Measurements from ENCODE around the gene ALDH4A1.
A peak's percentile ranks its signal among the peaks of the same experiment; 100 is the strongest.

ALDH4A1 gene, protein sequence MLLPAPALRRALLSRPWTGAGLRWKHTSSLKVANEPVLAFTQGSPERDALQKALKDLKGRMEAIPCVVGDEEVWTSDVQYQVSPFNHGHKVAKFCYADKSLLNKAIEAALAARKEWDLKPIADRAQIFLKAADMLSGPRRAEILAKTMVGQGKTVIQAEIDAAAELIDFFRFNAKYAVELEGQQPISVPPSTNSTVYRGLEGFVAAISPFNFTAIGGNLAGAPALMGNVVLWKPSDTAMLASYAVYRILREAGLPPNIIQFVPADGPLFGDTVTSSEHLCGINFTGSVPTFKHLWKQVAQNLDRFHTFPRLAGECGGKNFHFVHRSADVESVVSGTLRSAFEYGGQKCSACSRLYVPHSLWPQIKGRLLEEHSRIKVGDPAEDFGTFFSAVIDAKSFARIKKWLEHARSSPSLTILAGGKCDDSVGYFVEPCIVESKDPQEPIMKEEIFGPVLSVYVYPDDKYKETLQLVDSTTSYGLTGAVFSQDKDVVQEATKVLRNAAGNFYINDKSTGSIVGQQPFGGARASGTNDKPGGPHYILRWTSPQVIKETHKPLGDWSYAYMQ

DNA sequence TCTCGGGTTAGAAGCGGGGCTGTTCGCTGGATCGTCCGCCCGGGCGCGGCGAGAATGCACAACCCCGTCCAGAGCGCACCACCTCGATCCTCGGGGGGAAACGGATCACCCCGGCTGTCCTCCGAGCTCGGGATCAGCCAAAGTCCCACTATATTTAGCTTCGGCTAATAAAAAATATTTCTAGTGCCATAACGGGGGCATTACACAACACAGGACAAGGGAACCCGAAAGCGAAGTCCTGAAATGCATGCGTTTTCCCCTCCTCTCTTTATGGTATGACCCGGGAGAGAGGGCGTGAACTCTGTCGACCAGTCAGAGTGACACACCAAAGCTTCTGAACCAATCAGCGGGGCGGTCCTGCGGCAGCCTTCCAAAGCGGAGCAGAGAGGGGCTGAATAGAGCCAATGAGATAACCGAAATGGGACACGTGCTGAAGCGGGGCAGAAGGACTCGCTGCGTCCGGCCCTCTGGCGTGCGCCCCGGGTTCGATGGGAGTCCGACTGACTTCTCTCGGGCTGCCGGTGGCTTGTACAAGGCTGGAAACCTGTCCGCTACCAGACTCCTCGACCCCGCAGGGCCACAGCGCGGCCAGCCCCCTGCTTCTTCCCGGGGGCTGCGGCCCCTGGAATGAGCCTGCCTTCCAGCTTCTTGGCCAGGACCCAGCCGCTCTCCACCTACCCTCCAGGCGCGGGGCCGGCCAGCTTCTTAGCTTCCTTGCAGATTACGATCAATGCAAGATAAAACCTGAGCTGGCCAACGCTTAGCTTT, at the start of gene ALDH4A1:
Gene ALDH4A1 (minus strand): TSS at position 33 of the 768 bp plus-strand sequence. CDS start 32 bp downstream, at position 1.
- DNase-seq = peak; percentile 89

DNA sequence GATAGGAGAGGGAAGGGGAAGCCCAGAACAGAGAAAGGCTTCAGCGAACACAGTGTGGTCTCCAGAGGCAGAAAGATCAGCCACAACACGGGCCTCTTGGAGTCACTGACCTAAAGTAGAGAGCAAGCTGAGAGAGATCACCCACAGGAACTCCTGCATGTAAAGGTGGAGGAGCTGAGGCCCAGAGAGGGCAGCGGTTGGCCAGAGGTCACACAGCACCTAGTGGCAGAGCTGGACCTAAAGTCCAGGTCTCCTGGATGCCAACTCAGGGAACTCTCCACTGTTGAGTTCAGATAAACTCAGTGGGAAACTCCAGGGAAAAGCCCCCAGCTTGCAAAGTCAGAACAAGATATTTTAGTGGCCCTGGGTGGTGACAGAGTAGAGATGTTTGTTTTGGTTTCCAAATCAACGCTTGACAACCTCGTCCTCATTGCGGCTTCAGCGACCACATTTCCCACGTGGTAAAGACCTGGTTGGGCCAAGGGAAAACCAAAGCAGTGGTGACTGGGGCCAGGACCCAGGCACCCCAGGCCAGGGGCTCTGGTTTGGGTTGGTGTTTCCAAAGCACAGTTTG, 49.5 kb upstream of the ALDH4A1 start:
- peak; percentile 72 for DNase-seq

DNA sequence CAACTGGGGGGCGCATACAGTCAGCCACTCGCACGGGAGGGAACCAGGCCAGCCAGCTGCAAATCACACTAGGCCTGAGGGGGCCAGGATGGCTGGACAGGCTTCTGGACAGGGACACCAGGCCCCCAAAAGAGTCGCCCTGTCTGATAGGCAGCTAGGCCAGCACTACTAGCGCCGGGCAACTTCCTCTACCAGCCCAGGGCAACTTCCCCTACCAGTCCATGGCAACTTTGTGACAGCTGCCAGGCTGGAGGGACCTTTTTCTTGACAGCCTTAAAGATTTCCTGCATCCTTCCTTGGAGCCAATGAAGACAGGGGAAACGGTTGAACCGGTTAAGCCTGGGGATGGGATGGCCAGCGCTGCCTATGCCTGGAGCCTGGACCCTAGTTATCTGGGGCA, 49.1 kb upstream of the ALDH4A1 start:
- no peak for DNase-seq

DNA sequence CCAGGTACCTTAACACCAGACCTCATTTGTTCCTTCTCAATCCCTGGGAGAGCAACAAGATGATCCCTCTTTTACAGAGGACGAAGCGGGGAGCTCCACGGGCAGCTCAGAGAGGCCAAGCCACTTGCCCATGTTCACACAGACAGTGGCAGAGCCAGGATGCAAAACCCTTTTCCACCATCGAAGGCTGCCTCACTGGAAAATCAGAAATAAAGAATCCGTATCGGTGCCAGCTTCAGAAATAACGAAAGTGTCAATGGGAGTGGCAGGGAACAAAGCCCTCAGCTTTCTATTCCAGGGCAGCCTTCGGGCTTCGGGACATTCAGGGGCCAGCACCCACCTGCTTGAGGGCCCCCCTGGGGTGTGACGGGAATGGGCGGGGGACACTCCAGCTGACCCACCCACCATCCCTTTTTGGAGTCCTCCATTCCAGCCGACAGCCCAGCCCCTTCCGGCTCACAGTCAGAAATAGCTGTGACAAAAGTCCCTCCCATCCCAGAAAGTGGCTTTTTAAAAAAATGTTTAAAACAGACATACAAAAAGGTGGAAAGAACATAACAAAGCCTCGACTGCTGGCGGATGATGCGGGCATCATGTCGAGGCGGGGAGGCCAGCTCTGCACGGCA, 48.2 kb upstream of the ALDH4A1 start:
- DNase-seq = no peak

DNA sequence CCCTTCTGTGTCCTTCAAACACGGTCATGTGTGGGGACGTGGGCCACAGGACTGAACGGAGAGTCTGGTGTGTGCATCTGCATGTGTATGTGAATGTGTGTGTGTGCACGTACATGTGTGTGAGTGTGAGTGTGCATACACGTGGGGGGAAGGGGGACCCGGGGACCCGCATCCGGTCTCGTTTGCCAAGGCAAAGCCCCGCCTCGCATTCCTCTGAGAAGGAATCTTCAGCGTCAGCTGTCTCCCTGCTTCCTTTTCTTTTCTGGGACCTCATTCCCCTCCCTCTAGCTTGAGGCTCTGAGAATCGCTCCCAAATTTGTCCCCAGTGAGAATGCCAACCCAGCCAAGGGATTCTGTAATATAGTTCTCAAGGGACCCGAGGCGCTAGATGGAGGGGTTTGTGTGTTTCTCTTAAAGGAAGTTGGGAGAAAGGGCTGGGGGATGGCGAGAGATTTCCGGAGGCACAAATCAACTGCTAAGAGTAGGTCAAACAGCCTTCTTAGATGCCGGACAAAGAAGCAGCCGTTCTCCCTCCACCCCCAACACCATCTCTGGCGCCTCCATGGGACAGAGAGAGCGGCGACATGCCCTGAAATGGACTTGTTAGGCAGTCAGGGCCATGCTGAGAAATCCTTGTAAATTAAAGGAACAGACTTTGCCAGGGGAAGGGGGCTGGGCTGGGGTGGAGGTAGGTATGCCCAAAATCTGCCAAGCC, 47.5 kb upstream of the ALDH4A1 start:
- DNase-seq = no peak

DNA sequence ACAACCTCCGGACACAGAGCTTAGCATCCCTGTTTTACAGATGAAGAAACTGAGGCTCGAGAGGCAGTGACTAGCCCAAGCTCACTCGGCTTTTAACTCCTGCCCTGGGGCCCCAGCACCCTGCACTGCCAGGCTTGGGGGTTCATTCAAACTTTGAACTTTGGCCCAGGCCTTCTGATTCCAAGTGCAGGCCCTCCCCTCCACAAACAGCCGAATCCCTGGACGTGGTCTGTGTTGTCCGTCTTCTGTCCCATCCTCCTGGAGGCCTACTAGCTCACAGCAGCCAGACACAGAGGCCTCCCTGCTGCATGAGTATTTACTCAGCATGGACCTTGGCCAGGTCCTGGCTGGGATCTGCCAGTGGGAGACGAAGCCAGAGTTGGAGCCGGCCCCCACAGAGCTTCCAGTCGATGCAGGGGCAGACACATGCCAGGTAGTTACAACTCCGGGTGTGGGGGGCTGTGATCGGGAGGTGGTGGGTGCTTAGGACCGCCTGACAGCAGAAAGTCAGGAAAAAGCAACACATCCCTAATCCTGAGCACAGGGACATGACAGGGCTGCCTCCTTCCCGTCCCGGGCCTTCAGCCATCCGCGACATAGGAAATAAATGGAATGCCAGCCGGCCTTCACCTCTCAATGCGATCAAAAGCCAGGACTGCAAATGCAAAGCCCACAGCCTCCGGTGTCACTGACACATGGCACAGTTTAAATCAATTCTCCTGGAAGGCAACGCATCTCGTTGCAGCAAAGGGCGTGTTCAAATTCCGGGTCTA, 46.7 kb upstream of the ALDH4A1 start:
- DNase-seq = no peak

DNA sequence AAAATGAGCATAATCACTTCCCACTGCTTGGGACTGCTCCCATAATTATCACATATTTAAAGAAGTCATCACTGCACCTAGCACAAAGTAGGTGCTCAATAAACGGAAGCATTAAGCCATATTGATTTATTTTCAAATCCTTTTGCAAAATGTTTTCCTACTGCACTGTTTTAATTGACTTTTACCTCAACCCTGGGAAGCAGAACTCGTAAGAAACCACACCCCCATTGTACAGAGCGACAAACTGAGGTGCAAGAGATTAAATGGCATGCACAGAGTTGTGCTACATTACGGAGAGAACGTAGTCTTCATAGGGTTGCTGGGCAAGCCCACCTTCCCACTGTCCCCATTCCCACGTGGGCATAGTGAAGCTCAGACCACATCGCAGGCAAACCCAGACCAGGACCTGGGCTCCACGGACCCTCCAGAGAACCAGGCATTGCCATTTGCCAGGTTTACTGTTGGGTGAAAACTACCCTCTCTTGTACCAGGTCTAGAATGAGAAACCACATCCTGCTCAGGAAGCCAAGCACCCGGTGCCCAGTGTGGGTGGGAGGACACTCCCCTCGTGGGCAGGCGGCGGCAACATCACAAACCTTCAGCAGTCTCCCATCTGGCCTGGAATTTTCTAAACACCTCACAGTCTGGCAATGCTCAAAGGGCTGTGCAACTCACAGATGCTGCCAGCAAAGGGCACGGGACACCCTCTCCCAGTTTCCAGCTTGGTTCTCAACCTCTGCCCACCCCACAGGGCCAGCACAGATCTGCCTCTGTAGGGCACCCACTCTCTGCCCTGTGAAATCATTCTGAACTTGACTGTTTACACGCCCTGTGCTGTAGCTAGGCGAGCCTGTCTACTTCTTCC, 45.9 kb upstream of the ALDH4A1 start:
- peak; percentile 62 for DNase-seq

DNA sequence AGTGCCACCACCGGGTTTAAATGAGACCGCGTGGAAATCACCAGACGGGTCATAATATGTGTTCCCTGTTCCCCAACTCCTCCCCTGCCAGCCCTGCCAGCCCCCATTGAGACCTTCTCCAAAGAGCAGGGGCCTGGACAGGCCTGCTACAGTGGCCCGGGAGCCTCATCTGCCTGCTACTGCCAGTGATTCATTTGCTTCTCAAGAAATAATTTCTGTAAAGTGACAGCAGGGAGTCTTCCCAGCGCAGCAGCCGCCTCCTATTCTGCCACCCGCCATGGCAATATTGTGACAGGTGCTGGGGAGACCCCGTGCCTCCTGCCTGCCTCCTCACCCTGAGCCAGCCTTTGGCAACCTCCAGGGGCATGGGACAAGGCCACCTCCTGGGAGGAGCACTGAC, 45.2 kb upstream of the ALDH4A1 start:
- no peak for DNase-seq

DNA sequence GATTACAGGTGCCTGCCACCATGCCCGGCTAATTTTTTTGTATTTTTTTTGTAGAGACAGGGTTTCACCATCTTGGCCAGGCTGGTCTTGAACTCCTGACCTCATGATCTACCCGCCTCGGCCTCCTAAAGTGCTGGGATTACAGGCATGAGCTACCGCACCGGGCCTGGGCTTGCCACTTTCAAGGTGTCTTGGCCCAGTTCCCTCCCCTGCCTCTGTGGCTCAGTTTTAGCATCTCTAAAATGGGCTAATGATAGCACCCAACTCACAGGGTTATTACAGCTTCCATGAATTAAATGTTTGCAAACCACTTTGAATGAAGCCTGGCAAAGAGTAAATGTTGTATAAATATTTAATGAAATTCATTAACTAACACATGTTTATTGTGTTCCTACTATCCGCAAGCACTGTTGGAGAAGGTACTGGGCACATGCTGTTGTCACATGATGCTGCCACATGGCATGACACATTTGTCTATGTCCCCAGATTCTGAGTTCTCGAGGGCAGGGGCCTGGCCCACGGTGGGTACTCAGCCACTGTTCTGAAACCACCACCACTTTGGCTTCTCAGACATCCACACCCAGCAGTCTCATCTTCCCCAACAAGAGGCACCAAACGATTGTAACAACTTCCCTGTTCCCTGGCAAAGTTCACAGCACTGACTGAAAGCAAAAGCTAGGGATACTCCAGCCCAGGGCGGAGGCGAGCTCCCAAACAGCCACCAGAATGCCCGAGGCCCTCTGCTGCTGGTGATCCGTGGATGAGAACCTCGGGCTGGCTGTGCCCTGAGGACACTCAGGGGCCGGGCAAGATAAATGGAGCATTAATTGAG, 44.4 kb upstream of the ALDH4A1 start:
- DNase-seq = no peak

DNA sequence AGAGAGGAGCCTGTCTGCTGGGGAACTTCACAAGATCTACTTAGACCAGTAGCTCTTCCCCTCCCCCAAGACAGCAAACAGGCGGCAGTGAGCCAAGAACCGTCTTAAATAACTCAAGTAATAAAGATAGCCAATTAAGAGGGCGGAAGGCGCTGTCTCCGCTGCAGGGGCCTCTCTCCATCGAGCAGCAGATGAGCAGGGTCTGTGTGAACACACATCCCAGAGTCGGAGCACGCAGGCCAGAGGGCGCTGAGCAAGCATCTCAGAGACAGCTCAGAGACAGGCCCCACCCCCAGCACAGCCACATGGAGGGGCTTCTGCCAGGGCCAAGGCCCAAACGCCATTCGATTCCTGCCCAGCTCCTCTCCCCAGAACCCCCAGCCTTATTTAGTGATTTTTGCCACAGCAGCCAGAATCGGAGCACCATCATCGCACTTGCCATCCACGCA, 43.1 kb upstream of the ALDH4A1 start:
- no peak for DNase-seq

DNA sequence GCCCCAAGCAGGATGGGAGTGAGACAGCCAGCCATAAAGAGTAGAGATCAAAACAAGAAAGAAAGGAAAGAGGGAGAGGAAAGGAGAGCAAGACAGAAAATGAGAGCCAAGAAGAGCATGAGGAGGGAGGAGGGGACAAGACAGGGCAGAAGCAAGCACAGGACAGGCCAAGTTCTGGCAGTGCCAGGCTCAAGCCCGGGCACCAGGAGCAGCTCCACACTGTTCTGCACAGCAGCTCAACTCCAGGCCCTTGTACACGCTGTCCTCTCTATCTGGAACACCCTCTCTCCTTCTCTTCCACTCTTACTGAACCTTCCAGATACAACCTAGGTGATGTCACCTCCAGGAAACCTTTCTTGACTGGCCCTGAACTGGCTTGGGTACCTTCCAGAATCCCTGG, 42.5 kb upstream of the ALDH4A1 start:
- DNase-seq = no peak

DNA sequence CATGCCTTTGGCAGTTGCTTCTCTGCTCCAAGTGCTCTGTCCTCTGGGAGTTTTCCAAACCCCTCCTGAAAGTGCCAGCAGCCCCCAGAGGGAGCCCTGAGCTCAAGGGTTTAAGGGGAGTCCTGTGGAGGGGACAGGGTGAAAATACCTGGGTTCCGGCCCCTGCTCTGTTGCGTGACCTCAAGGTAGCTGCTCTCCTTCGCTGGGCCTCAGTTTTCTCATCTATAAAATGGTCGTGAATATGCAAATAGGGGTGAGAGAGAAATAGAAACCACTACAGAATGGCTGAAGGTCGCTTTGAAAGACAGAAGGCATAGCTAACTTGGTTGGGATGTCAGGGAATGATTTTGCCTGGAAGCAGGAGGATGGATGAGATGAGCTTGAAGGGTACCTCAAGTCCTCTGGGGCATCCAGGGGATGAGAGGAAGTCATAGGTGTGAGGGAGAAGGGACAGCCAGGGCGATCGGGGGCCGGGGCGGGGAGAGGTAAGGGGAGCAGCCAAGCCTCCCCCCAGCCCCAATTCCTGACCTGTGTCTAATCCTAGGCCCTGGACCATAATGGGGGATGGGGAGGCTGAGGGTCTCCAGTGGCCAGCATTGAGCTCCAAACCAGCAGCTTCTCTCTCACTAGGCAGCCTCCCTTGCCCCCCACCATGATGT, 41.7 kb upstream of the ALDH4A1 start:
- no peak for DNase-seq

DNA sequence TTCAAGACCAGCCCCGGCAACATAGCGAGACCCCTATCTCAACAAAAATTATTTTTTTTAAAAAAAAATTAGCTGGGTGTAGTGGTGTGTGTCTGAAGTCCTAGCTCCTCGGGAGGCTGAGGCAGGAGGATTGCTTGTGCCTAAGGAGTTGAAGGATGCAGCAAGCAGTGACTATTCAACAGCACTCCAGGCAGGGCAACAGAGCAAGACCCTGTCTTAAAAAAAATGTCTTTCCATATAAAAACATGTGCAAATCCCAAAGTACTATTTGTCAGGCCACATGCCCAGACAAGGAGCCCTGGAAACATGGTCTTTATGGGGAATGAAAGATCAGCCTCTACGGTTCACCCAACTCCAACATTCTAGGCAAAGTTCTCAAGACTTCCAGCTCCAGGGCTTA, 40.8 kb upstream of the ALDH4A1 start:
- no peak for DNase-seq

DNA sequence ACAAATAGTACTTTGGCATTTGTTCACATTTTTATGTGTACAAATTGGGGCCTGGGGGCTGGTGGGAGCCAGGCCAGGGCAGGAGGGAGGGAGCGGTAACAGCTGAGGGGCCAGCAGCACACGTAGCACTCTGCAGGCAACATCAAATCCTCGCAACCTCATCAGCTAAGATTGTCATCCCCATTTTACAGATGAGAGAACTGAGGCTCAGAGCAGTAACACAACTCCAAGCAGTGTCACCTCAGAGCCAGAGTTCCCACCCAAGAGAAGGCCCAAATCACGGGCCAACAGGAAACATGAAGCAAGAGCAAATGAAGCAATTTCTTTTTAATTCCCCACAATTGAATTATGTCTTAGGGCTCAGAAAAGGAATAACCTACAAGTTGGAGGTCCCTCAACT, 40.0 kb upstream of the ALDH4A1 start:
- DNase-seq = no peak

DNA sequence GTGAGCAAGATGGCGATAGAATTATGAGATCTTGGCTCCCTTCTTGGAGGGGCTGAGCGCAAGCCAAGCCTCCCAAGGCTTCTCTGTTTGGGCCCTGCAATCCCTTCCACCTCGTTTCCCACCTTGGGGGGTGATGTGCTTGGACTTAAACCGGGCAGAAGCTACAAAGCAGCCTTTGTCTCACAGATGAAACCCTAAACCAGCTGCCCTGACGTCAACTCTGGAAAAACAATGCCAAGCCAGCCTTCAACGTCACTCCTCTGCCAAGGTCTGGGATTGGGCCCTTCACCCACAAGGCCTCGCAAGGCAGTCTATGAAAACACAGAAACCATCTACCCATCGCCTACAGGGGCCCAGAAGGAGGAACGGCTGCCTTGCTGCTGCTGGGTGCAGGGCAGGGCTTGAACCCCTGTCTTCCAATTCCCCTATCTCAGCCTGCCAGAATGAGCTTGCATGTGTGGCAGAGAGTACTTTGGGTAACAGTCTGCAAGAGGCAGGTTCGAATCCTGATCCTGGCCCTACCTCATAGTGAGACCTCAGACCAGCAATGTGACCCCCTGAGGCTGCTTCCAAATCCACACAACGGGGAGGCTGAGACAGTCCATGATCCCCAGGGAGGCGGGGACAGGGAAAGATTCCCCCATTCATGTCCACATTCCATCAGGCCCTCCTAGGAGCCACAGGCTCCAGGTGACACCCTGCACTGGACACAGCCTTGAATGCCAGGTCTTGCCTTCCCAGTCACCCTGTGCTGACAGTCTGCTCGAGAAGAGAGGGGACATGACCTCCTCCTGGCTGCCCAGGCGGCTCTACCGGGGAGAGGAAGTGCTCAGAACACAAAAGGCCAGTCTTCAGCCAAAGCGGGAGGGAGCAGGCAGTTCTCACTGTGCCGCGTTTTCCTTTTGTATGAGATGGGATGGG, 39.1 kb upstream of the ALDH4A1 start:
- DNase-seq = no peak

DNA sequence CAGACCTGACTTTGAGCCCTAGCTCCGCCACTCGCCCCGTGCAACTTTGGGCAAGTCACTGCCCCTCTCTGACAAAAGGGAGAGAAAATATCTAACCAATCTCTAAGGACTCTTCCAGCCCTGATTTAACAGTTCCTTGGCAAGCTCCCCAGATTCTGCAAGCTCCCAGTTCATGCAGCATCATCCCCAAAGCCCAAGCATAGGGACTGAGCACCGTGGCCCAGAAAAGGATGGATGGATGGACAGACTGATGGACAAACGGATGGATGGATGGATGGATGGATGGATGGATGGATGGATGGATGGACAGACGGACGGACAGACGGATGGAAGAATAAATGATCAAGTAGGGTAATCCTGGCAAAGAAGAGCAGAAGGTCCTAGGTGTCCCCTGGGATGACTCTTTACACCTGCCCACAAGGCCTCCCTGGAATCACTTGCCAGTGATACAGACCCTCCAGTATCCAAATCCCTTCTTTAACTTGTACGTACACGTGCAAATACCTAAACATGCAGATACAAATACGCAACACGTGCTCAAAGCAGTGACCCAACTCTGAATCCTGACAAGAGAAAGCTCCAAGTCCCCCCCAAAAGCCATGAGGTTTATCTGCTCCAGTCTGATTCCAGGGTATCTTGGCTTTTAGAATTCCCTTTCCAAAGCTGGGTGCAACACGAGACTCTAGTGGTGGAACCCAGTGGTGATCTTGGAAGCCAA, 38.1 kb upstream of the ALDH4A1 start:
- no peak for DNase-seq

All from activated CD4-positive, alpha-beta T cell treated with anti-CD3 and anti-CD28 coated beads, Interleukin-2, amount 50 U/mL, for 1 hour (primary cell).